ENCODE measurements around the gene ANKLE2. TPM values are rescaled to one million over a fixed set of nuclear protein-coding genes. Genes with fewer than 3 reads are reported as not detected.

The ANKLE2 gene
- total RNA-seq, 1 donor from 2014 or later: 96.4 TPM

- Mint-ChIP-seq H3K27ac (ENCODE audit: unreplicated experiment) (no peak overlapping the region), H3K36me3 (ENCODE audit: low read depth) (no peaks in the 10 kb centered on the region), H3K4me3 (ENCODE audit: unreplicated experiment) (no peak overlapping the region), H3K27me3 (ENCODE audit: low read depth) (no peaks in the 10 kb centered on the region), H3K9me3 (ENCODE audit: low read depth) (no peaks in the 10 kb centered on the region), H3K4me1 (ENCODE audit: low read depth) (peaks cover 14% of the 10 kb centered on the region)
- no peak for TF ChIP-seq CTCF (IDR thresholded peaks at IDR 0.05)
- no peak for DNase-seq (ENCODE audit: low spot score)
These were observed 54.4 kb downstream of the ANKLE2 start for GRCh38 chr12:132707241-132707640.

GRCh38 chr12:132703641-132704040 is 58.0 kb downstream of the ANKLE2 start:
- H3K9me3 Mint-ChIP-seq (ENCODE audit: low read depth): no peaks in the 10 kb centered on the region
- H3K36me3 Mint-ChIP-seq (ENCODE audit: low read depth): peaks cover 8% of the 10 kb centered on the region
- no peaks in the 10 kb centered on the region for H3K27me3 Mint-ChIP-seq (ENCODE audit: low read depth)
- no peak overlapping the region for H3K27ac Mint-ChIP-seq (ENCODE audit: unreplicated experiment)
- TF ChIP-seq CTCF (IDR thresholded peaks at IDR 0.05): no peak
- peaks cover 6% of the 10 kb centered on the region for H3K4me1 Mint-ChIP-seq (ENCODE audit: low read depth)
- no peak for DNase-seq (ENCODE audit: low spot score)
- no peak overlapping the region for H3K4me3 Mint-ChIP-seq (ENCODE audit: unreplicated experiment)

GRCh38 chr12:132702640-132703039 is 59.0 kb downstream of the ANKLE2 start:
- H3K27me3 Mint-ChIP-seq (ENCODE audit: low read depth): no peaks in the 10 kb centered on the region
- peaks cover 6% of the 10 kb centered on the region for H3K4me1 Mint-ChIP-seq (ENCODE audit: low read depth)
- no peak overlapping the region for H3K4me3 Mint-ChIP-seq (ENCODE audit: unreplicated experiment)
- no peaks in the 10 kb centered on the region for H3K9me3 Mint-ChIP-seq (ENCODE audit: low read depth)
- DNase-seq (ENCODE audit: low spot score): no peak
- peaks cover 12% of the 10 kb centered on the region for H3K36me3 Mint-ChIP-seq (ENCODE audit: low read depth)
- TF ChIP-seq CTCF (IDR thresholded peaks at IDR 0.05): no peak
- H3K27ac Mint-ChIP-seq (ENCODE audit: unreplicated experiment): no peak overlapping the region

GRCh38 chr12:132700212-132700822 is 61.3 kb downstream of the ANKLE2 start:
- no peak for DNase-seq (ENCODE audit: low spot score)
- Mint-ChIP-seq H3K27ac (ENCODE audit: unreplicated experiment) (no peak overlapping the region), H3K4me3 (ENCODE audit: unreplicated experiment) (no peak overlapping the region), H3K27me3 (ENCODE audit: low read depth) (no peaks in the 10 kb centered on the region), H3K9me3 (ENCODE audit: low read depth) (no peaks in the 10 kb centered on the region), H3K4me1 (ENCODE audit: low read depth) (peaks cover 6% of the 10 kb centered on the region), H3K36me3 (ENCODE audit: low read depth) (peaks cover 14% of the 10 kb centered on the region)
- no peak for TF ChIP-seq CTCF (IDR thresholded peaks at IDR 0.05)

GRCh38 chr12:132698341-132698740 is 63.3 kb downstream of the ANKLE2 start:
- peaks cover 14% of the 10 kb centered on the region for H3K36me3 Mint-ChIP-seq (ENCODE audit: low read depth)
- no peak overlapping the region for H3K4me3 Mint-ChIP-seq (ENCODE audit: unreplicated experiment)
- peaks cover 6% of the 10 kb centered on the region for H3K4me1 Mint-ChIP-seq (ENCODE audit: low read depth)
- H3K27ac Mint-ChIP-seq (ENCODE audit: unreplicated experiment): no peak overlapping the region
- TF ChIP-seq CTCF (IDR thresholded peaks at IDR 0.05): no peak
- H3K9me3 Mint-ChIP-seq (ENCODE audit: low read depth): no peaks in the 10 kb centered on the region
- H3K27me3 Mint-ChIP-seq (ENCODE audit: low read depth): no peaks in the 10 kb centered on the region
- no peak for DNase-seq (ENCODE audit: low spot score)

Data from chondrocyte (in vitro differentiated cells).